NOMO-1 treated with dmso at 0.1 percent for 144 hours (cell line): Measurements from ENCODE around the gene CEP83.
"Not testable (repeated sequence)": the region's sequence is repeated elsewhere in the genome, so short reads cannot be mapped to it uniquely, and the experiment has no call there.

Source experiments
- DNase-seq: peaks from one replicate; lab custom pipeline; 2025; ENCODE audit not compliant: unreplicated experiment; lab: John Stamatoyannopoulos, UW

Gene CEP83

DNA sequence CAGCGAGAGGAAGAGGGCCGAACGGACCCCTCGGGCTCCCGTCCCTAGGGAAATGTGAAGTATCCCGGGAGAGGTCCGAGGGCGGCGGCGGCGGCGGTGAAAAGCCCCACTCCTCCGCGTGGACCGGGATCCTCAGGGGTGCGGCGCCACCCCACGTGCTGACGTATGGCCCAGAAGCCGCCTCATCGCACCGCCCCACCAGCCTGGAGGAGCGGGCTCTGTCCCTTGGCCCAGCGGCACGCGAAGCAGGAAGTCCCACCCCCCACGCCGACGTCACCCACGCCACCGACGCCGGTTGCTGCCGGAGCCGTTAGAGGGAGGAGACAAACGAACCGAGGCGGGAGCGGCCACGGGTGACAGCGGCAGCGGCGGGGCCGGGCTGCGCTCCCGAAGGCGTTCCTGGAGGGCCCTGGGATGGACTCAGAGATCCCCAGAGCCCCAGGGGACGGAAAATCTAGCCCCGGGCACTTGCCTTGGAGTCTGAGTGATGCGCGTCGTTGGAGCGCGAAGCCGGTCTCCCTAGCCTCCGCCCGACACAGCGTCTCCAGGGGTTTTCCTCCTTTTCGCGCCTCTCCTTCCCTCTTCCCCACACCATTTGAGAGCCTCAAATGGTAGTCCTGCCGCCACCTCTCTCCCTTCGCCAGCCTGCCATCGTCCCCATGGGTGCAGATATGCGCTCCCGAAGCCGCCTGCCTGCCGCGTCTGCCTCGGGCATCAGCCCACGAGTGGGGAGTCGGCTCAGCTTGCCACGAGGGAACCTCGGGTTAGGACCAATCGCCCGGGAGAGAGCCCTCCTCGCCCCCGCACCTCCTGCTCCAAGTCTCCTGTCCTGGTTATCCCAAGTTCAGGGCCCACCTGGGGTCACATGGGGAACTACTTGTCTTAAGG is at the start of gene CEP83:
Gene CEP83, minus strand, starts transcription at position 140 of the 888 bp plus-strand sequence. CDS start 47,377 bp downstream, outside the sequence.
- DNase-seq = peak; percentile 90

DNA sequence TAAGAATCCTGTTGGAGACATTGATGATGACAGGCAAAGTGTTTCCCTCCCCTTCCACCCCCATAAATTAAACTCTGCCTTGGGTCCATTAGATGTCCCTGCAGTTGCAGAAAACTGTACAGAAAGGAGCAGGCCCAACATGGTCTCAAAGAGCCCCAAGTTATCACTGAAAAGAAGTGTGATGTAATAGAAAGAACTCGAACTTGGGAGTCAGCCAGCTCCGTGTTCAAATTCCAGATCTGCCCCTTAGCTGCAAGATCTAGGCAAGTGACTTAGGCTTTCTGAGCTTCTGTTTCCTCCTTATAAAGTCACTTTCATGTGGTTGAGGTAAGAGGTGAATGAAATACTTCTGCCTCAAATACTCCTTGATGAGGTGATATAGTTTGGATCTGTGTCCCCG is 49.6 kb upstream of the CEP83 start:
- no peak for DNase-seq

DNA sequence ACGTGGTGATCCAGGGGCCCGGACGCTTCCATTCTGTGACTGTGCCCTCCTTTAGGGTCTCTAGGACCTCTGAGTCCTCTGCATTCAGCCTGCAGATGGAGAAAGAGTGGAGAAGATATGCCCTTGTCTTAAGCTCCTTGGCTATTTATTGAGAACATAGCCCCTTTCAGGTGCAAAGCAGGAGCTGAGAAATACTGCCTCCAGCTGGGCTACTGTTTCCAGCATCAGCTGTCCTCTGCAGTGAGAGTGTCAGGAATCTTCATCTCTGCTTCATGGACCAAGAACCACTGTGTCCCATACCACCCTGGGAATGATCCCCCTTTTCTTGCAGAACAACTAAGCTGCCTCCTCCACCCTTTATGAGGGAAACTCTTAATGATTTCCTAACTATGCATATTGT is 47.8 kb upstream of the CEP83 start:
- no peak for DNase-seq

DNA sequence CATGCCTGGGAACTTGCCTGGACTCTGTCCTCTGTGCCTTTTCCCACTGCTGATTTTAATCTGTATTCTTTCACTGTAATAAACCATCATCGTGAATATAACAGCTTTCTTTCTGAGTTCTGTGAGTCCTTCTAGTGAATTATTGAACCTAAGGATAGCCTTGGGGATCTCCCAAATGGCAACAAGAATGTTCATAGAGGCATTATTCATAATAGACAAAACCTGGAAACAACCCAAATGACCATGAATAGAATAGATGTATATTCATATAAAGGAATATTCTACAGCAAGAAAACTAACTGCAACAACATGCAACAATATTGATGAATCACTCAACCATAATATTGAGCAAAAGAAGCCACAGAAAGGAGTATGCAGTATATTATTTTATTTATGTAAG is 44.7 kb upstream of the CEP83 start:
- no peak for DNase-seq

DNA sequence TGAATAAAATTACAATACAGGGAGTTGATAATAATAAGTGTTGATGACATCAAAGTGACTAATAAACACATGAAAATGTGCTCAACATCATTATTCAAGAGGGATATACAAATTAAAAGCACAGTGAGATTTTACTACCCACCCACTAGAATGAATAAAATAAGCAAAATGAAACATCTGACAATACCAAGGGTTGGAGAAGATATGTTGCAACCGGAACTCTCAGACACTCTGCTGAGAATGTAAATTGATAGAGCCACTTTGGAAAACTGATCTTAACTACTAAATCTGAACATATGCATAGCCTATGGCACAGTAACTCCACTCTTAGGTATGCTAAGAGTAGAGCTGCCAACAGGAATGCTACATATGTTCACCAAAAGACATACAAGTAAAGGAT is 44.0 kb upstream of the CEP83 start:
- no peak for DNase-seq

- DNase-seq = no peak
Measured at GRCh38 chr12:94500831-94501567, 41.3 kb upstream of the CEP83 start.

DNA sequence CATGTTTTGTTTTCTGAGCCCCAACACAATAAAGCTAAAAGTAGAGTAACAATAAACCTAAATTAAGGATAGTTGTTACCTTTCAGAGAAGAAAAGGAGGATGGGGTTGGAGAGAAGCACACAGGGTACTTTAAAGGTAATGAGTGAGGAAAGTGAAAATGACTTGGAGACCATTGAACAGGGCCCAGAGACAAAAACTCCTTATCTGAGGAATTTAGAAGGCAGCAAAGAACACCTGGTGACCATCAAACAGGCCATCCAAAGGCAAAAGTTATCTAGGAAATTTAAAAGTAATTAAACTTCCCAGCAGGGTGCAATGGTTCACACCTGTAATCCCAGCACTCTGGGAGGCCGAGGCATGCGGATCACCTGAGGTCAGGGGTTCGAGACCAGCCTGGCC is 39.0 kb upstream of the CEP83 start:
- DNase-seq = no peak

DNA sequence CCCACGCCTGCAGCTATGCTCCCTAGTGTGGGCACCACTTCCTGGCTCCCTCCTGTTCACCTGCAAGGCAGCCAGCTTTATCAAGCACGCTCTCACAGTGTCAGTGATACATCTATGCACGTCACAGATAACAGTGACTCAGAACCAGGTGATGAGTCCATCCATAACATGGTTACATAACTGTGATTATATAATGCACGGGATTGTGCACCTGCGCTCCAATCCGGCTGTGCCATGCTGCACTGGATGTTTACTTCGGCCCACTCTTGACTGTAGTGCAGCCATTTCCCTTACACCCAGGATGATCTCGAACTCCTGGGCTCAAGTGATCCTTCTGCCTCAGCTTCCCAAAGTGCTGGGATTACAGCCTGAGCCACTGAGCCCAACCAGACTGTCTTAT is 38.4 kb upstream of the CEP83 start:
- no peak for DNase-seq

DNA sequence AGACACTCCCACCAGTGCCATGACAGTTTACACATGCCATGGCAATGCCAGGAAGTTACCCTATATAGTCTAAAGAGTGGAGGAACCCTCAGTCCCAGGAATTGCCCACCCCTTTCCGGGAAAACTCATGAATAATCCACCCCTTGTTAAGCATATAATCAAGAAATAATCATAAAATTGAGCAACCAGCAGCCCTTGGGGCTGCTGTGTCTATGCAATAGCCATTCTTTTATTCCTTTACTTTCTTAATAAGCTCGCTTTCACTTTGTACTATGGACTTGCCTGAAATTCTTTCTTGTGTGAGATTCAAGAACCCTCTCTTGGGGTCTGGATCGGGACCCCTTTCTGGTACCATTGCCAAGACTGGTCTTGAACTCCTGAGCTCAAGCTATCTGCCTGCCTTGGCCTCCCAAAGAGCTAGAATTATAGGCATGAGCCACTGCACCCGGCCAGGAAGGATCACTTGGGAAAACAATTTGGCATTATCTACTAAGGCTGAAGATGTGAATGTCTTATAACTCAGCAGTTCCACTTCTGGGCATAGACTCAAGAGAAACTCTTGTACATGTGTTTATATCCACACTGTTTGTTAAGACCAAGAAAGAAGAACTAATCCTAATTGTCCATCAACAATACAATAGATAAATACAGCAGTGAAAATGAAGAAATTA is 35.9 kb upstream of the CEP83 start:
- DNase-seq = no peak

DNA sequence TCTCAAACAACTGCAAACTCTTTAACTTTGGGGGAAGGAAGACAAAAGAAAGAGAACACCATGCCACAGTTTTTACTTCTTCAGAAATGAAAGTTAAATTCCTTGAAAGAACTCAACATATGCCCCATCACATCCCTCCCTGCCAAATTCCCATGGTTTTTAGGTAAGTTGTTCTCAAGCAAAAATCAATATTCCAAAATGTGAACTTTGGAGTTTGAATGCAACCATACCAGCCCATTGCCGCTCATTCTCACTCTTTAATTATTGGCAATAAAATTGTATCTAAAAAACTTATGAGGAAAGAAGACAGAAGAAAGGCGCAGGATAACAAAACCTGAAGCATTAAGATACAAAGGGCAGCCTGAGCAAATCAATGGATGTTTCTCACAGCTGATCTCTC is 31.8 kb upstream of the CEP83 start:
- DNase-seq = no peak

- peak; percentile 44 for DNase-seq
Measured at GRCh38 chr12:94488463-94488862, 28.8 kb upstream of the CEP83 start.

DNA sequence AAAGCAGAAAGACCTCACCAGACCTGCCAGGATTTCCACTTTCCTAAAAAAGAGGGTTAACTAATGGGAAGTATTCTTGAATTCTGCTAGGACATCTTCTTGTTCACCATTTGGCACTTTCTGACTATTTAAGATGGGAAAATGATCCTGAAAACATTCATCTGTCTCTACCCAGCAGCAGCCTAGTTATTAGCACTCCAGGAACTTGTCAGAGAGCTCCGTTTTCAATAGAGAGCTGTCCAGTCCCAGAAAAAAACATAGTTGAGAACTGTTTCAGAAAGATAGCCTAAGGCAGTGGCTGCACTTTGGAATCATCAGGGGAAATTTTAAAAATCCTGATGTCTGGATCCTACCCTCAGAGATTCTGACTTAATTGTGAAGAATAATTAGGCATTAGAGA is 22.1 kb upstream of the CEP83 start:
- no peak for DNase-seq

DNA sequence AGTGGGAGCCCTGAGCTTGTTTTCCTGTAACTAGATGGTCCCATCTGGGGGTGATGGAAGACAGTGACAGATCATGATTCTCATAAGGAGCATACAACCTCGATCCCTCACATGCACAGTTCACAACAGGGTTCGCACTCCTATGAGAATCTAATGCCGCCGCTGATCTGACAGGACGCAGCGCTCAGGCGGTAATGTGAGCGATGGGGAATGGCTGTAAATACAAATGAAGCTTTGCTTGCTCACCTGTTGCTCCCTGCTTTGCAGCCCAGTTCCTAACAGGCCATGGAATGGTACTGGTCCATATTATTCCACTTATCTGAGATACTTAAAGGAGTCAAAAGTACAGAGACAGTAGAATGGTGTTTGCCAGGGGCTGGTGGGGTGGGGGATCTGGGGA is 9.9 kb upstream of the CEP83 start:
- DNase-seq = no peak

- DNase-seq = no peak
Measured at GRCh38 chr12:94460616-94460959, 921 bp upstream of the CEP83 start.

- DNase-seq = peak; percentile 60
Measured at GRCh38 chr12:94458877-94459727, 565 bp downstream of the CEP83 start.

DNA sequence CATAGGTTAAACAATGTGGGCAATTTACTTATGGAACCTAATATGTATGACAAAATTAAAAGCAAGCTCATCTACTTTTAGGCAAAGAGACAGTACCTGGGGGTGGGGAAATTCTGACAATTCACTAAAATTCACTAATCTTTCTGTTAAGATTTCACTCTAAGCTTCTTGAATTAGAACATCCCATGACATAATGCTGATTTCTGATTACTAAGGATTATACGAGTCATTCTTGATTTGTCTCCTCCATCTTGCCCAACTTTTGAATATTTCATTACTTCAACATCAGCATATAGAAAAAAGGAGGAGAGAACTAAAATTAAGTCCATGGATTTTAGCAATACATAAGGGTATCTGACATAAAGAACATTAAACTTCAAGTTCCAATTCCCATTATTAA is 2.4 kb downstream of the CEP83 start:
- no peak for DNase-seq

GRCh38 chr12:94454318-94454717 is 5.3 kb downstream of the CEP83 start:
- DNase-seq = not testable (repeated sequence)

- no peak for DNase-seq
Measured at GRCh38 chr12:94445662-94446061, 14.0 kb downstream of the CEP83 start.

DNA sequence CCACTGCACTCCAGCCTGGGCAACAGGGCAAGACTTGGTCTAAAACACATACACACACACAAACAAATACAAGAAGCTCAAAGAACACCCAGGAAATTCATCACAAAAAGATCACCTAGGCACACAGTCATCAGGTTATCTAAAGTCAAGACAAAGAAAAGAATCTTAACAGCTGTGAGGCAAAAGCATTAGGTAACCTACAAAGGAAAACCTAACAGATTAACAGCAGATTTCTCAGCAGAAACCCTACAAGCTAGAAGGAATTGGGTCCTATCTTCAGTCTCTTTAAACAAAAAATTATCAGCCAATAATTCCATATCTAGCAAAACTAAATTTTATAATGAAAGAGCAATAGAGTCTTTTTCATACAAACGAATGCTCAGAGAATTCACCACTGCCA is 22.4 kb downstream of the CEP83 start:
- no peak for DNase-seq

DNA sequence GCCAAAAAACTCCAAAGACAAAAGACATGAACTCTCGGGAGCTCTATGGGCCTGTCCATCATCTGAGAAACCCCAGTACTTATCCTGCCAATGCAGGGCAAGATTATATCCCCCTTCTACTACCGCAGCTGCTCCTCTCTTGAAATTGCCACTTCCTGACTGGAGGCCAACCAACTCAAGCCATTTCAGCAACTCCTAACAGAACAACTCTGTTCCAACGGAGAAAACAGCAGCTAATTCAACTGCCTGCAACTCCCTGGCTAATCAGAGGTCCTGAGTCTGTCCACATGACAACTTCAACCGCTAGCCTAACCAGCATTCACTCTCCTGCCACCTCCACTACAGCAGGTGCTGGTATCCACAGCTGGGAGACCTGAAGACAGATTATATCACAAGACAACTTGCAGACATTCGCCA is 24.1 kb downstream of the CEP83 start:
- no peak for DNase-seq

GRCh38 chr12:94434171-94434570 is 25.5 kb downstream of the CEP83 start:
- DNase-seq = no peak
